Liver (tissue), 9 donors: Measurements from ENCODE around the gene APBA3. TPM values are rescaled to one million over a fixed set of nuclear protein-coding genes. Genes with fewer than 3 reads are reported as not detected.
A peak's percentile ranks its signal among the peaks of the same experiment; 100 is the strongest.

Experiments used
- DNase-seq: peaks from one replicate; pipeline ENCODE4 v3.0.0-alpha.2; 2017; ENCODE audit warnings: low spot score
- H3K27ac ChIP-seq, 2 donors: one replicate each; pipeline ENCODE4 v1.7.0; 2013; ENCODE audit warnings: inconsistent platforms in 2 of 2, low read length in 2 of 2, control low read depth in 1 of 2, low read depth in 1 of 2, mild to moderate bottlenecking in 1 of 2
- H3K27me3 ChIP-seq, 4 donors: one replicate each; pipeline versions ENCODE4 v1.6.1 to v1.7.0; 2013; ENCODE audit warnings: low read length in 3 of 4, inconsistent platforms in 1 of 4, mild to moderate bottlenecking in 1 of 4, moderate library complexity in 1 of 4; ENCODE audit not compliant: control insufficient read depth in 4 of 4, insufficient read depth in 4 of 4
- H3K36me3 ChIP-seq, 4 donors: one replicate each; pipeline versions ENCODE4 v1.6.1 to v1.7.0; 2013; ENCODE audit warnings: low read length in 3 of 4, mild to moderate bottlenecking in 3 of 4, low read depth in 1 of 4, moderate library complexity in 1 of 4; ENCODE audit not compliant: control insufficient read depth in 4 of 4, insufficient read depth in 3 of 4
- H3K4me1 ChIP-seq, 4 donors: one replicate each; pipeline versions ENCODE4 v1.6.1 to v1.7.0; 2013; ENCODE audit warnings: low read length in 3 of 4, mild to moderate bottlenecking in 3 of 4, moderate library complexity in 1 of 4; ENCODE audit not compliant: control insufficient read depth in 4 of 4, insufficient read depth in 4 of 4
- H3K4me3 ChIP-seq, 3 donors: one replicate each; pipeline versions ENCODE4 v1.6.1 to v1.7.0; 2013; ENCODE audit warnings: low read length in 3 of 3, control low read depth in 1 of 3, low read depth in 1 of 3, mild to moderate bottlenecking in 1 of 3
- H3K9ac ChIP-seq, 2 donors: one replicate each; pipeline ENCODE4 v1.7.0; 2013; ENCODE audit warnings: low read length in 2 of 2, mild to moderate bottlenecking in 2 of 2, moderate library complexity in 2 of 2, control low read depth in 1 of 2, low read depth in 1 of 2
- H3K9me3 ChIP-seq, 4 donors: one replicate each; pipeline versions ENCODE4 v1.6.1 to v1.7.0; 2013; ENCODE audit warnings: low read length in 3 of 4; ENCODE audit not compliant: control insufficient read depth in 4 of 4
- ATF3 ChIP-seq: IDR thresholded peaks from 2 replicates; pipeline ENCODE4 v1.6.1; 2016; ENCODE audit warnings: antibody characterized with exemption
- FOXA1 ChIP-seq: IDR thresholded peaks from 2 replicates; pipeline ENCODE4 v1.6.1; 2016; ENCODE audit warnings: antibody characterized with exemption
- GABPA ChIP-seq, 2 donors: IDR thresholded peaks in 1 of 2; conservative IDR thresholded peaks in 1 of 2; 2 replicates each; pipeline ENCODE4 v1.6.1; 2016; ENCODE audit warnings: antibody characterized with exemption in 2 of 2, mild to moderate bottlenecking in 1 of 2, moderate library complexity in 1 of 2
- HNF4A ChIP-seq, 2 donors: conservative IDR thresholded peaks; 2 replicates each; pipeline ENCODE4 v1.6.1; 2016; ENCODE audit warnings: antibody characterized with exemption in 2 of 2, mild to moderate bottlenecking in 2 of 2
- HNF4G ChIP-seq: IDR thresholded peaks from 2 replicates; pipeline ENCODE4 v1.6.1; 2016; ENCODE audit warnings: antibody characterized with exemption
- JUND ChIP-seq, 2 donors: IDR thresholded peaks; 2 replicates each; pipeline ENCODE4 v1.6.1; 2016; ENCODE audit warnings: antibody characterized with exemption in 2 of 2
- NR2F2 ChIP-seq: IDR thresholded peaks from 2 replicates; pipeline ENCODE4 v1.6.1; 2016; ENCODE audit warnings: antibody characterized with exemption
- TAF1 ChIP-seq: conservative IDR thresholded peaks from 2 replicates; pipeline ENCODE4 v1.6.1; 2016; ENCODE audit warnings: antibody characterized with exemption, mild to moderate bottlenecking
- ZBTB33 ChIP-seq: IDR thresholded peaks from 2 replicates; pipeline ENCODE4 v1.6.1; 2016; ENCODE audit warnings: antibody characterized with exemption
- WGBS: extraction: QIAGEN DNeasy Blood & Tissue Kit; methylation state at CpG from one replicate; pipeline ENCODE4 v1.1.7; 2013; 5-methylcytosine and 5-hydroxymethylcytosine counted together
- polyA plus RNA-seq, 2 donors: library from polyadenylated mRNA; stranded (reverse) in 1 of 2; unstranded in 1 of 2; fragments of 200-250 nt in 1 of 2; fragments of >200 nt in 1 of 2; fragmentation: Nextera tagmentation in 1 of 2; extraction: Ambion mirVana in 1 of 2; gene quantifications; one replicate each; pipeline versions ENCODE4 v1.2.1 to v1.2.3, GENCODE V29; 2013 to 2015
- total RNA-seq, 2 donors: library from RNA; depleted of rRNA; stranded (reverse); fragments of >200 nt; gene quantifications; one replicate each; pipeline ENCODE4 v1.2.3, GENCODE V29; 2014
- donor health status: healthy.
- donor health status: healthy.
- donor health status: healthy.
- donor health status: healthy.
- donor health status: healthy.

APBA3 gene
- total and polyA plus RNA-seq, 4 donors: 6.4 to 24.3 (median 10.7) TPM

- peaks cover 0 to 11% (median 0%) of the 10 kb centered on the region in 4 donors for H3K27me3 ChIP-seq
- H3K9me3 ChIP-seq: peaks cover 0 to 2% (median 0%) of the 10 kb centered on the region in 4 donors
- peaks cover 0 to 1% (median 0%) of the 10 kb centered on the region in 4 donors for H3K36me3 ChIP-seq
- no peak overlapping the region for H3K9ac ChIP-seq
- H3K4me1 ChIP-seq: peaks cover 0 to 7% (median 1%) of the 10 kb centered on the region in 4 donors
- DNase-seq: no peak
- 53% methylated on average over 16 of the region's 16 CpGs for WGBS
- no peak for TF ChIP-seq HNF4G
- no peak for TF ChIP-seq ATF3
- H3K4me3 ChIP-seq: no peak overlapping the region
- no peak overlapping the region for H3K27ac ChIP-seq
Observed at GRCh38 chr19:3788996-3789778, 27.7 kb upstream of the APBA3 start.

- Histone ChIP-seq H3K4me1 (peaks cover 0 to 7% (median 1%) of the 10 kb centered on the region in 4 donors), H3K27ac (no peak within 1 kb of the TSS), H3K27me3 (peaks cover 0 to 15% (median under 1%) of the 10 kb centered on the region in 4 donors), H3K9ac (no peak within 1 kb of the TSS), H3K36me3 (peaks cover 0 to 1% (median 0%) of the 10 kb centered on the region in 4 donors), H3K4me3 (peak within 1 kb of the TSS in 1 of 3 donors; percentile 40), H3K9me3 (peaks cover 10 to 13% (median 13%) of the 10 kb centered on the region in 4 donors)
- no peak for DNase-seq
- WGBS: 8% methylated on average over 101 of the region's 101 CpGs
- no peak for TF ChIP-seq ATF3
- TF ChIP-seq ZBTB33: no peak
- TF ChIP-seq NR2F2: no peak
- TF ChIP-seq FOXA1: no peak
- no peak for TF ChIP-seq GABPA (IDR thresholded peaks at IDR 0.05 in 1 of 2, conservative IDR thresholded peaks at IDR 0.05 in 1 of 2)
- TF ChIP-seq TAF1: no peak
- no peak for TF ChIP-seq JUND (IDR thresholded peaks at IDR 0.05)
Observed at GRCh38 chr19:3785938-3786824, 24.7 kb upstream of the APBA3 start, which contains the start of gene MATK. Gene MATK (minus strand): TSS chr19:3786381. CDS start chr19:3785135, 1,246 bp downstream.

- Histone ChIP-seq H3K36me3 (peaks cover 0 to 1% (median 0%) of the 10 kb centered on the region in 4 donors), H3K4me1 (peaks cover 0 to 7% (median 1%) of the 10 kb centered on the region in 4 donors), H3K27me3 (peaks cover 0 to 15% (median under 1%) of the 10 kb centered on the region in 4 donors), H3K9ac (no peak overlapping the region), H3K4me3 (peak overlapping the region in 1 of 3 donors; percentile 40), H3K9me3 (peaks cover 10 to 15% (median 14%) of the 10 kb centered on the region in 4 donors), H3K27ac (no peak overlapping the region)
- DNase-seq: no peak
- 2% methylated on average over 47 of the region's 47 CpGs for WGBS
- no peak for TF ChIP-seq HNF4A (conservative IDR thresholded peaks at IDR 0.05)
Observed at GRCh38 chr19:3785451-3785937, 24.0 kb upstream of the APBA3 start.
